GM19324 (cell line): Measurements from ENCODE around the gene SLC25A25.

ENCODE experiments used
- ATAC-seq: cut with Tn5 transposase; IDR thresholded peaks from one replicate; pipeline ENCODE4 v1.9.1; 2021; ENCODE audit warnings: mild to moderate bottlenecking, moderate library complexity; ENCODE audit not compliant: unreplicated experiment, low FRiP score

Gene SLC25A25

DNA sequence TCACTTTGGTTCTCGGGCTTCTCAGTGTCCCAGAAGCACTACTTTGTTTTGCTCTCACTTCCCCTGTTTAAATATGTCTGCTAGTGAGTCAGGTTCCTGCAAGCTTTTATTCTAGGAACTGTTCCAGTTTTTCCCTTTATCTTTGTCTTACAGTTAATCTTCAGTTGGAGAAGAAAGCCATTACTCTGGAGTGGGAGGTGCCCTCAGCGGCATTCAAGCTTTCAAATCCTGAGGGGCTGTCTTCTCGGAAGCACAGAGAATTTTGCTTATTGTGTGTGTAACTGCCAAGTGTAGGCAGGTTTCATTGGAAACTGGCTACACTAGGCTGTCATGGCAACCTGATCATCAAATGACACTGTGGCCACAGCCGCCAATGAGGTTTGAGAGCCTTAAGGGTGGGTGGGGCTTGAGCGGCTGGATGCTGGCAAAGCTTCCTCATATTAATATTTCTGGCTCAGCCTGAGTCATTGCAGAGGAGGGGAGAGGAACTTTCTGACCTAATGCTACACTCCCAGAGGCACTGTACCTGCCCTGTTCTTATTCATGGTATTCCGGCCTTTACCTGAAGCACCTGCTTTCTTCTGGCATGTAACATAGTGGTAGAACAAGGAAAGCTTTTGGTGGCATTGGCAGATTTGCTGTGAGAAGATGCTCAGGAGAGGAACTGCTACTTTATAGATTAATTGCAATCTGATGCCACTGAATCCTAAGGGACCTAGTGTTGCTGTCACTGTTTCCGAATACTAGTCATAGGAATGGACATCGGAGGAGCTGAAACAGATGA lies 26.3 kb downstream of the SLC25A25 start:
- peak; percentile 79 for ATAC-seq

DNA sequence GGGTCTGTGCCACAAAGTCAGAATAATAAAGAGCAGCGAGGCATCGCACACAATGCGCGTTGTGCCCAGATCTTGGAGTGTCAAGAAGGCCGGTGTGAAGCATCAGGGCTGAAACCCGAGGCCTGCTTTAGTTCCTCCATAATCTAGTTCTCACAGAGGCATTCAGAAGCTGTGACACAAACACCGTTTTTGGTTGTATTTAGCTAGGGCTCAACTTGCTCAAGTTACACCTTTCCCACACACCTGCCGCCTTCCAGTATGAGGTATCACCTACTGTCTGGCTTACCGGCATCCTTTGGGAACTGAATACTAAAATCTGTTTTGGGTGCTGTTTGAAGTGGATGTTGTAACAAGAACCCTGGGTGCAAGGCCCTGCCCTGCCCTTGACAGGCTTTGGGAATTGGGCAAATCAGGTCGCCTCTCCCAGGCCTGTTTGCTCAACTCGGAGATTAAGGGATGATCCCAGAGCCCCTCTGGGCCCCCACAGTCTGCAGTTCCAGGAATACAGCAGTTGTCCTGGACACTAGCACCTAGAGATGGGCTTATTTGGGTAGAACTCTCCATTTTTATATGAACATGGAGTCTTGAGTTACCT lies 27.0 kb downstream of the SLC25A25 start:
- no peak for ATAC-seq

DNA sequence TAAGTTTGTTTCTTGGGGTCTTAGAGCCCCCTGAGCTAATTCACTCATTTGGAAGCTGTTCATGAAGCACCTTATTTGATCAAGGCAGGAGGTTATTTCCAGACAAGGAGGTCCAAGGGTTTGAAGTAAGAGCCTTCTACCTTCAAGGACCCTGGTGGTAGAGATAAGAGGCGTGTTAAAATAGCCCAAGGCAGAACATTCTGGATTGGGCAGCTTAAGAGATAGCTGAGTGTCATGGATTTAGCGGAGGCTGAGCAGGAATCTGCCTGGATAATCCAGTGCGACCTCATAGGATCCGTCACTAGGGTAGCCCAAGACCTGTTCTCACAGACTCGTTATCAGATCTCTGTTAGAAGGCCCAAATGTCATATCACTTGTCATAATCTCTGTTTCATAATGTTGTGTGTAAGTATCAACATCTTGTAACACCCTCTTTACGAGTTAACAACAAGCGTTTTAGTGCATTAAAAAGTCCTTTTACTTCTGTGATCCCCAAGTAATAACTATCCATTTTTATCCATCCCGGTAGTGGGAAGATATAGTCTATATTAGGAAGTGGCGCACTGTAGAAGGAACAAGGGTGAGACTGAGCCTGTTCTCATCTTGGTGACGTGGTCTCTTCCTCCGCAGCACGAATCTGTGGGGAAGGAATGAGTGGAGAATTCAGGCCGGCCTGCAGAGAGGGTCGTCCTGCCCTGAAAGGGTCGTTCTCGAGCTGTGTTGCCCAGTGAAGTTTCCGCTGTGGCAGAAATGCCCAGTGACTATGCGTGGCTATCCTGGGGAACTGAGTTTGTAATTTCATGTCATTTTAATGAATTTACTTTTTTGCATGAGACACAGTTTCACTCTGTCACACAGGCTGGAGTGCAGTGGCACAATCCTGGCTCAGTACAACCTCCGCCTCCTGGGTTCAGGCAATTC lies 28.8 kb downstream of the SLC25A25 start:
- ATAC-seq, result no peak

DNA sequence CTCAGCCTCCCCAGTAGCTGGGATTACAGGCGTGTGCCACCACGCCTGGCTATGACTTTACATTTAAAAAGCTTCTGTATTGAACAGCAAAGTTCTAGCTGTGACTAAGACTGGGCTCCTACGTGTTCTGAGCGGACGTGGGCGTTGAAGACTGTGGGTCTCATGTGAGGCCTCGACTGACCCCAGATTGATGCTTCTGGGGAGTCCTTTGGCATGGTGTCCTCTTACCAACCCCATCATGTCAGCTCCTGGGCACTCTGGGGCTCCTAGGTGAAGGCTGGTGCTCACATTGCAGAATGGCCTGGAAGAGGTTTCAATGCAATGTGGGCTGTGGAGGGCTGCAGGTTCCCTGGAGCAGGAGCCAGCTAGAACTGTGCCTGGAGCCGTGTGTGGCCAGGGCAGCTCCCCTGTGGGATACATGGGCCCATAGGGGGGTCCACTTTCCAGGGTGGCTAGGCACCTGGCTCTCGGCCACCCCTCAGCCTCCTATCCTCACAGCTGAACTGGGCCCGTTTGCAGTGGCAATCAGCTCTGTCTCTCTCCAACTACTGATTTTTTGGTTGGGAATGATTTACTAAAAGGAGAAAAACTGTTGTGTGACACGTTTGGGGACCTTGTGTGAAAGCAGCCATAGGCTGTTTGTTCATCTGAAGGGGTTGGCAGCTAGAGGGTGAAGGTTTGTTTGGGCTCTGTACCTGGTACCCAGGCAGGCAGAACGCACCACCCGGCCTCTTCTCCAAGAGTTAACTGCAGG lies 29.7 kb downstream of the SLC25A25 start:
- ATAC-seq, result no peak

DNA sequence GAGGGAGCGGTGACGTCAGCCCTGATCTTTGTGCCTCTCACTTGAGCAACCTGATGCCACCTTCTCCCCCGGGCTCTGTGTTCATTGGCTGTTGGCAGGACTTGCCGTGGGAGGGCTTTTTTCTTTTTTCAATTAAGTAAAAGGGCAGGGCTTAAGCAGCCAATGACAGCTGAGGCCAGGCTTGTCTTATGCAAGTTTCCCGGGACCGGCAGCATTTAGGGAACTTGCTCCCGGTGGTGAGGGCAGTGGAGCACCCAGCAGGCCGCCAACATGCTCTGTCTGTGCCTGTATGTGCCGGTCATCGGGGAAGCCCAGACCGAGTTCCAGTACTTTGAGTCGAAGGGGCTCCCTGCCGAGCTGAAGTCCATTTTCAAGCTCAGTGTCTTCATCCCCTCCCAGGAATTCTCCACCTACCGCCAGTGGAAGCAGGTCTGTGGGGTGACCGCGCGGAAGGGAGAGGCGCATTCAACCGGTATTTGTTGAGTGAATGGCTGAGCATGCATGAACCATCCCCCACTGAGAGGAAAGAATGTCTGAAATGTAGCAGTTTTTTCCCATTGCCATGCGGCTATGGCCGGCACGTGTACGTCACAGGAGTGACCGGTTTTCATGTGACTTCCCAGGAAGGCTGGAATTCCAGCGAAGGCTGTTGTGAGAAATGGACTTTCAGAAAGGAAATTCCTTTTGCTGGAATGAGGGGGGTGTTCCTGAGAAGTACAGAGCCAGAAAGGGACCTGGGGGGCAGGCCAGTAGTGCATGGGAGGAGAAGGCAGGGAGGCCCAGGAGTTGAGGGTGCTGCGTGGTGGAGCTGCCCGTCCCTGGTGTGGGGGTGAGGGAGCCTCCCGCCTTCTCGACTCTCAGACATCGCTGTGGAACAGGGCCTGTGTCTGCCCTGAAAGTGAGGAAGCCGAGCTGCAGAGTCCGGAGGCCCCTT lies 30.5 kb downstream of the SLC25A25 start:
- ATAC-seq, result no peak

DNA sequence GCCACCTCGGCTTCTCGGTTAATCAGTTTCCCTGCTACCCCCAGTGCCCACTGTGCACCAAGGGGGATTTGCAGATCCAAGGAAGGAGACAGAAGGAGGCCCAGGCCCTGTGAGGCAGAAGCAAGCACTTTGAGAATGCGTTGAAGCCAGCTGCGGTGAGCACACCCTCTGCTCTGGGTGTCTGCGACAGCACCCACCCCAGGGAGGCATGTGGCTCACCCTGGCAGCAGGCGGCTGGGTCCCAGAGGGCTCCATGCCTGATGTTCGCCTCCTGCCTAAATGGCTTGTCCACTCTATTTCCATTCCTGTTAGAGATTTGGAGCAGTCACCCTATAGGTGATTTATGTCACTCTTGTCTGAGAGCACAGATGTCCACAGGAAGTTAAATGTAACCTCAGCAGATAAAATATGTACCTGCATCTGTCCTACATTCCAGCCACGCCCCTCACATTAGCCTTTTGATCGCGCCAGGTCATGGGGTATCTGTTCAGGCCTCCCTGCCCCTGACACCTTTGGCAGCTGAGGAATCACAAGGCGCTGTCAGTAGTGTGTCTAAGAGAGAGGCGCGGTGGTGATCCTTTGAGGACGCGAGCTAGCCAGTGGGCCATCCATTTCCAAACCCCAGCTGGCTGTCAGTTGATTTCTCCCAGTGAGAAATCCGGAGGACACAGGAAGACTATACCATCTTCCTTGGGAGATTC lies 31.3 kb downstream of the SLC25A25 start:
- no peak for ATAC-seq

DNA sequence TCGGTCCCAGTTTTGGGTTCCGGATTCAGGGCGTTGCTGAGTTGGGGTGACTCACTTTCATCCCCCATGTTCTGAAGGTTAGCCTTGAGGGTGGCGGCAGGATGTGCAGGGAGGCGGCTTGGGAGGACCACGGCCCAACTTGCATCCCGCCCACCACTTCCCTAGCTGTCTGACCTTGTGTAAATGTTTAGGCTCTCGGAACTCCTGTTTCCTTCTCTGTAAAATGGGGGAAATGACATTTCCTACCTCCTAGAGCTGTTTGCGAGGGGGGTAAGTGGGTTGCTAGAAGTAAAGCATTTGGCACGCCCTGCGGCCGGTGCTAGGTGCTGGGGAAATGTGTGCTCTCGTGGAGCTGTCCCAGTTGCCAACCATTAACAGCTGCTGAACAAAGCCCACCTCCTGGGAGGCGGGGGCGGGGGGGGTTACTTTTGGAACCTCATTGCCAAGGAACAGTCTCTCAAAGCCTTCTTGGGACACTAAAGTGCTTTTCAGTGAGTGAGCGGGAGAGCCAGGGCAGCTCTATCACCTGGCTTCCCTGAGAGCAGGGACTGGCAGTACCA lies 32.0 kb downstream of the SLC25A25 start:
- no peak for ATAC-seq

DNA sequence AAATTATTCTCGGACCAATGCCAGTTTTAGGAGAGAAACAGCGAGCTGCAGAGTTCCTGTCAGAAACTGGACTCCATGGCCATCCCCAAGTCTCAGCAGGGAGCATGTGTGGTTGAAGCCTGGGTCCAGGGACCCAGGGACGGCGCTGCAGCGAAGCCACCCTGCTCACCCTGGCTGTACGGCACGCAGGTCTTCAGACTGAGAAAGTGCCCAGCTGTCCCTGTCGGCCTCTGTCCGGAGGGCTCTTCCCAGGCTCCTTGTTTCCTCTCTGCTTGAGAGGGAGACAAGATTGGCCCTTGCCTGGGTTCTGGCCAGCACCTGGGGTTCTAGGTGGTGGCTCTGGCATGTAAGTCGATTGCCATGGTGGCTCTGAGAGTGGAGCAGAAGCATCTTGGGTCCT lies 32.5 kb downstream of the SLC25A25 start:
- ATAC-seq, result no peak

DNA sequence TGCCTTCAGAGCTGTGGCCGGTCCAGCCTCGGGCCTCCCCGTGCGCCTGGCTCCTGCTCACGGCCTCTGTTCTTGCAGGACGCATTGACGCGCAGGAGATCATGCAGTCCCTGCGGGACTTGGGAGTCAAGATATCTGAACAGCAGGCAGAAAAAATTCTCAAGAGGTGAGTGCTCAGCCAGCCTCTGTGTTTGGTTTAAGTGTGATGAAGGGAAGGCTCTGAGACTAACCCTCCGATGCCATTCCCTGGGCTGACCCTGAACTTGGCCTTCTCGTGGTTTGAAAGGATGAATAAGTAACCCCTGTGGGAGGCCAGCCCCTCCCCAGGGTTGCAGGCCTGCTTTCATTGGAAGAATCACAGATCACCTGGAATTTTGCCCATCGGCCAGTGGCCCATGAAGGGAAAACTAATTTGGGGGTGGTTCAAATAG lies 33.2 kb downstream of the SLC25A25 start:
- ATAC-seq, result no peak

DNA sequence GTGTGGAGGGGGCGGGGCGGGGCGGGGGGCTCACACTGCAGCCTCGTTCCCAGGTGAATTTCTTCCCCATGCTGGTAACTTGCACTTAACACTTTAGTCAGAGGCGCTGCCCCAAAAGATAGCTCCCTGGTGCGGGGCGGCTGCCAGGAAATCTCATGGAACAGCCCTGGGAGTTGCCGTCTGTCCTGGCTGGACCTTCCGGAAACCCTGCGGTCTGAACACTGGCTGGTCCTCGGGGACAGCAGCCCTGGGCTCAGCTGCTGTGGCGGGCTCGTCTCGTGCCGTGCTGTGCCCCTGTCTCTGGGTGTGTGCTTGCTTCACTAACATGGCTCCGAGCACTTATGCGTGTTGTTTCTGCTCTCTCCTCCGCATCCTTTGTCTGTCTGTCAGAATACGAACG lies 33.7 kb downstream of the SLC25A25 start:
- no peak for ATAC-seq

DNA sequence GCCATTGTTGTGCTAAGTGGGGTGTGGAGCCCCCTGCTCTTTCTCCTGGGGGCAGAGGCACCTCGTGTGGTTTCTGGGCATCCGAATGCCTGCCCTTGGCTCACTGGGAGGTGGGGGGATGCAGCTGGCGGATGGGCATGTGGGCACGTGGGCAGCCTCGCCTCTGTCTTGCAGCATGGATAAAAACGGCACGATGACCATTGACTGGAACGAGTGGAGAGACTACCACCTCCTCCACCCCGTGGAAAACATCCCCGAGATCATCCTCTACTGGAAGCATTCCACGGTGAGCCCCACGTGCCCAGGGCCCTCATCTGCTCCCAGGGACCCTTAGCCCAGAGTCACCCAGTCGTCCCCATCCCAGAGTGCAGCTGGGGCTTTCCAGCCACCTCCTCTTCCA lies 34.2 kb downstream of the SLC25A25 start:
- ATAC-seq, result no peak

DNA sequence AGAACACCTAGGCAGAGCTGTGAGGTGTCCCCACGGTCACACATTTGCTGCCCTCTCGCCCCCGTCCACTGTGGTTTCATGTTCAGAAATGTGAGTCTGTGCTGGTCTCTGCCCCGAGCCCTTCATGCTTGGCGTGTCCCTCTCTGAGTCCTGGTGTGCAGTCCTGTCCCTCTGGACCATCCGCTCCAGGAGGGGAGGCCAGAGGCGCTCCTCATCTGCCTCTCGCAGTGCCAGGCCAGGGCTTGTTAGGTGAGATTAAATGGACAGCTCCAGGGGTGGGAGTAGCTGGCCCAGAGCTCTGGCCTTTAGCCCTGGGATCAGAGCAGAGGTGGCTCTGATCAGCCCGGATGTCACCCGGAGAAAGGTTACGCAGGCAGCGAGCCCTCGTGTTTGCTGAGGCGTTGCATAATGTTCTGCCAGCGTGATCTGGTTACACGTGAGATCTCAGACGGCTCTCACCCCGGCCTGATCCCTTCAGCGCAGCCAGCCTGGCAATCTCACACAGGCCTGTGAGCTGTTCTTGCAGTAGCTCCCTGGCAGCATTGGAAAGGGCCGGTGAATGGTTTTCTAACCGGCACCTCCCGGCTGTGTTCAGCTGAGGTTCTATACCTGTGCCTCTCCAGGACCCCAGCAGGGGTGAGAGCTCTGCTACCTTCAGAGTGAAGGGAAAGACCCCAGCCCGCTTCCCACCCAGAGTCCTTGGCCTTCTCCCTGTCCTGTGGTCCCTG lies 35.0 kb downstream of the SLC25A25 start:
- ATAC-seq, result no peak

DNA sequence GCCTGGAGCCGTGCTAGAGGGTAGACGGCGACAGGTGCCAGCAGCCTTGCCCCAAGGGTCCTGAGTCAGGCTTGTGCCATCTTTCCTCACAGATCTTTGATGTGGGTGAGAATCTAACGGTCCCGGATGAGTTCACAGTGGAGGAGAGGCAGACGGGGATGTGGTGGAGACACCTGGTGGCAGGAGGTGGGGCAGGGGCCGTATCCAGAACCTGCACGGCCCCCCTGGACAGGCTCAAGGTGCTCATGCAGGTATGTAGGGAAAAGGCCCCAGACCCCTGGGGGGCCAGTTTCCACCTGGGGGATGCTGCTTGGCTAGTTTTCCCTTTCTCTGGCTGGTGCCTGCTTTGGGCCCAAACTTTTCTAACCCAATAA lies 35.5 kb downstream of the SLC25A25 start:
- ATAC-seq, result no peak

DNA sequence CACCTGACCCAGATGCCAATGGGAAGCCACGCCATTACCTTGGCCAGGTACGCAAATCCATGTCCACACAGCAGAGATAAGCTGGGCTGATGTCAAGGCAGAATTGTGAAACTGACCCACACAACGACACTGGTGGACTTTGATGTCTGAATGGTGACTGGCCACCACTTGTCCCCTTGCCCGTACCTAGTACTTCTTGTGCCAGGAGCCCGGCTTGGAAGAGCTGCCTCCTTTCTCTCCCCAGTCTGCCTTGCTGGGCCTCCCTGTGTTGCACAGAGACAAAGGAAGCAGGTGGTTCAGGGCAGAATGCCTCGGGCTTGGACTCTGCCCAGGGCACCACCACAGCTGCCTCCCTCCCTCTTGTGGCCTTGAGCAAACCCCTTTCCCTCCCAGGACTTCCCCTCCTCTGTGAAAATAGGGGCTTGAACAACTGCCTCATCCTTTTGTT lies 36.2 kb downstream of the SLC25A25 start:
- ATAC-seq, result no peak

DNA sequence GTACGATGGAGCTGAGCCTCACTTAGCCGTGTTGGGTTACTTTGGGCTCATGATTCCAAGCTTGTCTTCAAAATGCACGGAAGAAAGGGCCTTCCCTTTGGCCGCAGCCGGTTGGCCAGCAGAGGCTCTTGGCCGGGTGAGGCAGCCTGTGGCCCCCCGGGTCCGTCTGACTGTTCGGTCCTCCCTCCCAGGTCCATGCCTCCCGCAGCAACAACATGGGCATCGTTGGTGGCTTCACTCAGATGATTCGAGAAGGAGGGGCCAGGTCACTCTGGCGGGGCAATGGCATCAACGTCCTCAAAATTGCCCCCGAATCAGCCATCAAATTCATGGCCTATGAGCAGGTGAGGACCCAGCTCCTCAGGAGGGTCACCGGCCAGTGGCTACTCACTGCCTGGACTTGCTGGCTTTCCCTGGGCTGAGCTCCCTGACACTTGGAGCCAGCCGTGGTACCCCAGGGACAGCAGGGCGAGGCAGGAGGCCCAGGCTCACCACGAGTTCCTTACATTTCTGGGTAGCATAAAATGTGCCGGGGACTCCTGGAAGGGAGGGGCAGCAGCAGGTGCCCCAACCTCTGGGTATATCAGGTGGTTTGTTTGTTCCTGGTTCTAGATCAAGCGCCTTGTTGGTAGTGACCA lies 37.6 kb downstream of the SLC25A25 start:
- ATAC-seq, result no peak

DNA sequence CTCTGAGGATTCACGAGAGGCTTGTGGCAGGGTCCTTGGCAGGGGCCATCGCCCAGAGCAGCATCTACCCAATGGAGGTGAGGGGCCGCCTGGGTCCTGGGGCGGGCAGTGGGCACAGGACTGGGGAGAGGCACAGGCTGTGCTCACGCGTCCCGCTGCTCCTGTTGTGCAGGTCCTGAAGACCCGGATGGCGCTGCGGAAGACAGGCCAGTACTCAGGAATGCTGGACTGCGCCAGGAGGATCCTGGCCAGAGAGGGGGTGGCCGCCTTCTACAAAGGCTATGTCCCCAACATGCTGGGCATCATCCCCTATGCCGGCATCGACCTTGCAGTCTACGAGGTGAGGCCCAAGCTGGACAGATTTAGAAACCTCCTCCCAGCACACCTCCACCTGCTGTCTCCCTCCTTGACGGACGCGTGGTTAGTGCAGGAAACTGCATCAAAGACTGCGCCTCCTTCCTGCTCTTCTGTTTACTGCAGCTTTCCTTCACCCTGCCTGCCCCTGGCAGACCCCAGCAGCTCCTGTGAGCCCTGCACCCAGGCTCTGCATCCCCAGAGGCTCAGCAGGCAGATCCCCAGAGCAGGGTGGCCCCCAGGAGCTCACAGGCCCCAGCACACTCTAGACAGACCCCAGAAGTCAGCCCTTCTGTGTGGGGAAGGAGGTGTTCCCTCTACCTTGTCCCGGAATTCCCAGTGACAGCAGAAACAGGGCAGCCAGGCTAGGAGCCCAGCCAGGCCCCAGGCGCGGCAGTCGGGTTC lies 38.3 kb downstream of the SLC25A25 start:
- no peak for ATAC-seq
